HCT116 (cell line): ENCODE data around the gene METTL22. TPM values are rescaled to one million over a fixed set of nuclear protein-coding genes. Genes with fewer than 3 reads are reported as not detected.

Experiments
- ATAC-seq: fragments of 200-7000 bp; cut with Tn5 transposase; 2 replicates; pipeline ENCODE4 v1.9.1; 2020; ENCODE audit warnings: mild to moderate bottlenecking, moderate library complexity
- BruUV-seq: library from RNA; stranded (reverse); fragments of 400-500 nt; replicated peaks from 2 replicates; lab custom pipeline; 2021; lab: Mats Ljungman, UMichigan
- CTCF ChIA-PET: fragments of 300-600 bp; sonication (Branson Sonifier 250); formaldehyde crosslinking; loops from one replicate; lab custom pipeline; 2021; ENCODE audit warnings: antibody characterized with exemption; lab: Charles Lee
- POLR2A ChIA-PET: fragments of 300-600, 350-600 bp; sonication (Branson Sonifier 250); formaldehyde crosslinking; loops from one replicate; lab custom pipeline; 2021; ENCODE audit warnings: antibody characterized with exemption; lab: Charles Lee
- RAD21 ChIA-PET, 2 experiments: fragments of 300-600 bp; sonication (Branson Sonifier 250); formaldehyde crosslinking; loops; one replicate each; lab custom pipeline; 2023; ENCODE audit warnings: low total read pairs in 2 of 2; ENCODE audit not compliant: uncharacterized antibody in 2 of 2, unreplicated experiment in 2 of 2, low non-redundant PET in 1 of 2; lab: Charles Lee
- DNase-seq: peaks from one replicate; pipeline ENCODE4 v3.0.0-alpha.2; 2010; ENCODE audit warnings: low read depth, low spot score
- H2AFZ ChIP-seq: fragments of 200-600 bp; shearing (Covaris generic), sonication (generic); 2 replicates; pipeline ENCODE4 v1.6.1; 2017; ENCODE audit warnings: low read depth, mixed run types, mixed read lengths, antibody characterized with exemption, low read length; ENCODE audit not compliant: poor library complexity, severe bottlenecking
- H3K27ac ChIP-seq: 2 replicates; pipeline ENCODE4 v1.5.1; 2012; ENCODE audit warnings: low read depth, low read length
- H3K27me3 ChIP-seq: fragments of 200-600 bp; sonication (generic); 2 replicates; pipeline ENCODE4 v1.6.1; 2016; ENCODE audit warnings: mixed run types, low read length, mixed read lengths; ENCODE audit not compliant: insufficient read depth
- H3K36me3 ChIP-seq, 2 experiments: fragments of 200-500 bp in 1 of 2; fragments of 200-600 bp in 1 of 2; sonication (Bioruptor generic) in 1 of 2; sonication (generic) in 1 of 2; 2 replicates each; pipeline versions ENCODE4 v1.5.1 to v1.6.1; 2014 to 2016; ENCODE audit warnings: low read length in 2 of 2, inconsistent platforms in 1 of 2, mixed read lengths in 1 of 2, mixed run types in 1 of 2; ENCODE audit not compliant: insufficient read depth in 2 of 2, control insufficient read depth in 1 of 2
- H3K4me1 ChIP-seq, 2 experiments: fragments of 200-600 bp in 1 of 2; sonication (generic) in 1 of 2; 2 replicates each; pipeline versions ENCODE4 v1.5.1 to v1.6.1; 2012 to 2017; ENCODE audit warnings: low read length in 2 of 2, inconsistent platforms in 1 of 2, mild to moderate bottlenecking in 1 of 2, mixed read lengths in 1 of 2, mixed run types in 1 of 2, moderate library complexity in 1 of 2; ENCODE audit not compliant: insufficient read depth in 2 of 2, control insufficient read depth in 1 of 2
- H3K4me2 ChIP-seq: fragments of 200-600 bp; sonication (generic); 2 replicates; pipeline ENCODE4 v1.6.1; 2017; ENCODE audit warnings: mixed run types, low read length, mixed read lengths
- H3K4me3 ChIP-seq, 2 experiments: fragments of 200-600 bp in 1 of 2; sonication (generic) in 1 of 2; replicated peaks in 1 of 2; 2 replicates each; pipeline ENCODE4 v1.5.1; 2011 to 2016; ENCODE audit warnings: low read length in 2 of 2, control low read depth in 1 of 2, low read depth in 1 of 2, mild to moderate bottlenecking in 1 of 2, mixed read lengths in 1 of 2, mixed run types in 1 of 2
- H3K79me2 ChIP-seq: fragments of 200-600 bp; sonication (generic); 2 replicates; pipeline ENCODE4 v1.6.1; 2017; ENCODE audit warnings: mild to moderate bottlenecking, mixed run types, low read length, moderate library complexity, mixed read lengths; ENCODE audit not compliant: insufficient read depth
- H3K9ac ChIP-seq: fragments of 200-600 bp; sonication (generic); 2 replicates; pipeline ENCODE4 v1.6.1; 2016; ENCODE audit warnings: low read length, mixed read lengths
- H3K9me2 ChIP-seq: fragments of 200-600 bp; sonication (generic), shearing (Covaris generic); 2 replicates; pipeline ENCODE4 v1.6.1; 2017; ENCODE audit warnings: mixed run types, mild to moderate bottlenecking, moderate library complexity; ENCODE audit not compliant: insufficient read depth
- H3K9me3 ChIP-seq, 2 experiments: fragments of 200-500 bp in 1 of 2; fragments of 200-600 bp in 1 of 2; sonication (Bioruptor generic) in 1 of 2; sonication (generic) in 1 of 2; 2 replicates each; pipeline ENCODE4 v1.6.1; 2014 to 2017; ENCODE audit warnings: low read length in 2 of 2, mixed read lengths in 2 of 2, inconsistent platforms in 1 of 2, low read depth in 1 of 2, mild to moderate bottlenecking in 1 of 2, mixed run types in 1 of 2, moderate library complexity in 1 of 2; ENCODE audit not compliant: control insufficient read depth in 1 of 2, insufficient read depth in 1 of 2
- H4K20me1 ChIP-seq: fragments of 200-600 bp; sonication (generic), shearing (Covaris generic); 2 replicates; pipeline ENCODE4 v1.6.1; 2017; ENCODE audit warnings: mixed run types, mild to moderate bottlenecking, moderate library complexity; ENCODE audit not compliant: insufficient read depth
- CBX3 ChIP-seq: IDR thresholded peaks from 2 replicates; pipeline ENCODE4 v1.6.1; 2012; ENCODE audit warnings: low read depth
- EGR1 ChIP-seq: IDR thresholded peaks from 2 replicates; pipeline ENCODE4 v1.6.1; 2012; ENCODE audit warnings: low read depth
- EZH2 ChIP-seq: fragments of 200-600 bp; sonication (generic); IDR thresholded peaks from 2 replicates; pipeline ENCODE4 v1.6.1; 2017; ENCODE audit warnings: antibody characterized with exemption, mixed run types
- EZH2phosphoT487 ChIP-seq: fragments of 200-600 bp; IDR thresholded peaks from 2 replicates; pipeline ENCODE4 v1.6.1; 2018; ENCODE audit warnings: antibody characterized with exemption, borderline replicate concordance
- FOSL1 ChIP-seq: IDR thresholded peaks from 2 replicates; pipeline ENCODE4 v1.6.1; 2012; ENCODE audit warnings: low read depth
- JUND ChIP-seq: IDR thresholded peaks from 2 replicates; pipeline ENCODE4 v1.6.1; 2012
- POLR2AphosphoS5 ChIP-seq: IDR thresholded peaks from 2 replicates; pipeline ENCODE4 v1.6.1; 2011; ENCODE audit warnings: mild to moderate bottlenecking, low read depth, low read length, moderate library complexity
- RAD21 ChIP-seq: IDR thresholded peaks from 2 replicates; pipeline ENCODE4 v1.6.1; 2012; ENCODE audit warnings: low read depth, mild to moderate bottlenecking
- SIN3A ChIP-seq: IDR thresholded peaks from 2 replicates; pipeline ENCODE4 v1.6.1; 2012; ENCODE audit warnings: low read depth
- SP1 ChIP-seq: IDR thresholded peaks from 2 replicates; pipeline ENCODE4 v1.6.1; 2012; ENCODE audit warnings: low read depth
- SRF ChIP-seq: IDR thresholded peaks from 2 replicates; pipeline ENCODE4 v1.6.1; 2012; ENCODE audit warnings: low read depth
- TCF7L2 ChIP-seq: IDR thresholded peaks from 2 replicates; pipeline ENCODE4 v1.7.0; 2011; ENCODE audit warnings: borderline replicate concordance, inconsistent platforms; ENCODE audit not compliant: insufficient read depth, insufficient read length; ENCODE audit errors: extremely low read depth
- ZNF274 ChIP-seq: fragments of 200-500 bp; sonication (Bioruptor generic); IDR thresholded peaks from 2 replicates; pipeline ENCODE4 v1.6.1; 2014; ENCODE audit warnings: mild to moderate bottlenecking, low read depth, low read length, inconsistent platforms
- intact Hi-C: fragments of 100-400 bp; cut with micrococcal nuclease; formaldehyde crosslinking; loops from 2 replicates; pipeline ENCODE4 v1.10.0; 2022
- total RNA-seq: library from RNA; stranded (reverse); gene quantifications from one replicate; pipeline ENCODE4 v1.2.1, GENCODE V29; 2021; ENCODE audit not compliant: unreplicated experiment
- TF ChIP-seq, protein P1 (sequence below): IDR thresholded peaks from 2 replicates; pipeline ENCODE4 v1.6.1; 2012
- TF ChIP-seq, protein P2 (sequence below): IDR thresholded peaks from 2 replicates; pipeline ENCODE4 v1.6.1; 2011; ENCODE audit warnings: mild to moderate bottlenecking, low read length, moderate library complexity; ENCODE audit not compliant: insufficient replicate concordance; ENCODE audit errors: extremely low read depth
- TF ChIP-seq, protein P3 (sequence below), 3 experiments: fragments of 200-600 bp in 1 of 3; sonication (generic) in 1 of 3; IDR thresholded peaks in 2 of 3; conservative IDR thresholded peaks in 1 of 3; 2 replicates each; pipeline ENCODE4 v1.5.1; 2012 to 2017; ENCODE audit warnings: low read depth in 2 of 3, low read length in 2 of 3, antibody characterized with exemption in 1 of 3, borderline replicate concordance in 1 of 3, control low read depth in 1 of 3, mild to moderate bottlenecking in 1 of 3, mixed read lengths in 1 of 3, mixed run types in 1 of 3, moderate library complexity in 1 of 3; ENCODE audit not compliant: insufficient read depth in 1 of 3

Gene METTL22
- total RNA-seq, 1 experiment from 2014 or later = 33.3 TPM

DNA sequence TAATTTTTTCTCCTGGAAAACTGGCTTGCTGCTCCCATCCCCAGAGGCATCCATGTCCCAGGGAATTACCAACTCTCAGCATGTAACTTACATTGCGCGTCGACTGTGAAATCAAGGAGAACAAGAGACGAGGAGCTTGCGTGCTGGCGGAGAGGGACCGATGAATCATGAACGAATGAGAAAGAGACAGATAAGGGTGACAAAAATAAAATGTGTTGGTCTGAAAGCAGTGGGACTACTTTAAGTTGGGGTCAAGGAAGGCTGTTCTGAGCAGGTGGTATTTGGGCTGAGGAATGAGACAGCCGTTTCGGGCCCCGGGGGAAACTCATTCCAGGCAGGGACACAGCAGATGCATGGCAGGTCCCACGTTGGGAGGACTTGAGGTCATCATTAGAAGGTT lies 75.4 kb downstream of the METTL22 start (continued):
- no peak for TF ChIP-seq ZNF274
- TF ChIP-seq CBX3 = no peak
- no peak for TF ChIP-seq JUND
- TF ChIP-seq EGR1 = no peak
- TF ChIP-seq SP1 = no peak

GRCh38 chr16:8697965-8698364 lies 76.5 kb downstream of the METTL22 start:
- POLR2A ChIA-PET = no interaction called here
- H3K9me3 ChIP-seq = no peaks in the 10 kb centered on the region
- ATAC-seq = no peak

More at GRCh38 chr16:8697965-8698364, 76.5 kb downstream of the METTL22 start:
- H3K27me3 ChIP-seq = no peaks in the 10 kb centered on the region
- H3K79me2 ChIP-seq = no peaks in the 10 kb centered on the region
- TF ChIP-seq FOSL1 (no peak), POLR2AphosphoS5 (no peak), EZH2phosphoT487 (no peak), EGR1 (no peak), SP1 (no peak), TCF7L2 (no peak), SIN3A (no peak), EZH2 (no peak), SRF (no peak), ZNF274 (no peak), RAD21 (no peak)
- TF ChIP-seq, protein P1, sequence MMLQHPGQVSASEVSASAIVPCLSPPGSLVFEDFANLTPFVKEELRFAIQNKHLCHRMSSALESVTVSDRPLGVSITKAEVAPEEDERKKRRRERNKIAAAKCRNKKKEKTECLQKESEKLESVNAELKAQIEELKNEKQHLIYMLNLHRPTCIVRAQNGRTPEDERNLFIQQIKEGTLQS = no peak
- TF ChIP-seq, protein P2, sequence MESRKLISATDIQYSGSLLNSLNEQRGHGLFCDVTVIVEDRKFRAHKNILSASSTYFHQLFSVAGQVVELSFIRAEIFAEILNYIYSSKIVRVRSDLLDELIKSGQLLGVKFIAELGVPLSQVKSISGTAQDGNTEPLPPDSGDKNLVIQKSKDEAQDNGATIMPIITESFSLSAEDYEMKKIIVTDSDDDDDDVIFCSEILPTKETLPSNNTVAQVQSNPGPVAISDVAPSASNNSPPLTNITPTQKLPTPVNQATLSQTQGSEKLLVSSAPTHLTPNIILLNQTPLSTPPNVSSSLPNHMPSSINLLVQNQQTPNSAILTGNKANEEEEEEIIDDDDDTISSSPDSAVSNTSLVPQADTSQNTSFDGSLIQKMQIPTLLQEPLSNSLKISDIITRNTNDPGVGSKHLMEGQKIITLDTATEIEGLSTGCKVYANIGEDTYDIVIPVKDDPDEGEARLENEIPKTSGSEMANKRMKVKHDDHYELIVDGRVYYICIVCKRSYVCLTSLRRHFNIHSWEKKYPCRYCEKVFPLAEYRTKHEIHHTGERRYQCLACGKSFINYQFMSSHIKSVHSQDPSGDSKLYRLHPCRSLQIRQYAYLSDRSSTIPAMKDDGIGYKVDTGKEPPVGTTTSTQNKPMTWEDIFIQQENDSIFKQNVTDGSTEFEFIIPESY = no peak
- TF ChIP-seq, protein P3, sequence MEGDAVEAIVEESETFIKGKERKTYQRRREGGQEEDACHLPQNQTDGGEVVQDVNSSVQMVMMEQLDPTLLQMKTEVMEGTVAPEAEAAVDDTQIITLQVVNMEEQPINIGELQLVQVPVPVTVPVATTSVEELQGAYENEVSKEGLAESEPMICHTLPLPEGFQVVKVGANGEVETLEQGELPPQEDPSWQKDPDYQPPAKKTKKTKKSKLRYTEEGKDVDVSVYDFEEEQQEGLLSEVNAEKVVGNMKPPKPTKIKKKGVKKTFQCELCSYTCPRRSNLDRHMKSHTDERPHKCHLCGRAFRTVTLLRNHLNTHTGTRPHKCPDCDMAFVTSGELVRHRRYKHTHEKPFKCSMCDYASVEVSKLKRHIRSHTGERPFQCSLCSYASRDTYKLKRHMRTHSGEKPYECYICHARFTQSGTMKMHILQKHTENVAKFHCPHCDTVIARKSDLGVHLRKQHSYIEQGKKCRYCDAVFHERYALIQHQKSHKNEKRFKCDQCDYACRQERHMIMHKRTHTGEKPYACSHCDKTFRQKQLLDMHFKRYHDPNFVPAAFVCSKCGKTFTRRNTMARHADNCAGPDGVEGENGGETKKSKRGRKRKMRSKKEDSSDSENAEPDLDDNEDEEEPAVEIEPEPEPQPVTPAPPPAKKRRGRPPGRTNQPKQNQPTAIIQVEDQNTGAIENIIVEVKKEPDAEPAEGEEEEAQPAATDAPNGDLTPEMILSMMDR (IDR thresholded peaks at IDR 0.05 in 2 of 3, conservative IDR thresholded peaks at IDR 0.05 in 1 of 3; ENCODE audit: borderline replicate concordance in 1 of 3, insufficient read depth in 1 of 3, low read depth in 2 of 3, low read length in 2 of 3) = no peak
- H3K4me2 ChIP-seq = no peak overlapping the region
- H2AFZ ChIP-seq = no peak overlapping the region
- BruUV-seq = no TSS peak
- intact Hi-C loops = no loop called here
- H3K36me3 ChIP-seq = no peaks in the 10 kb centered on the region
- DNase-seq = no peak
- ChIA-PET CTCF (no interaction called here), RAD21 (no interaction called here)
- H3K9me2 ChIP-seq = no peaks in the 10 kb centered on the region
- no peak overlapping the region for H3K4me3 ChIP-seq
- H3K4me1 ChIP-seq = no peaks in the 10 kb centered on the region
- H4K20me1 ChIP-seq = no peaks in the 10 kb centered on the region
- H3K9ac ChIP-seq = no peak overlapping the region
- H3K27ac ChIP-seq = no peak overlapping the region
